H1 (cell line): ENCODE data around the gene CLDN7.

Experiments
- CHD1 ChIP-seq: IDR thresholded peaks from 2 replicates; pipeline ENCODE4 v1.6.1; 2012; ENCODE audit warnings: low read depth, low read length, improper control_type of control experiment
- GABPA ChIP-seq: IDR thresholded peaks from 2 replicates; pipeline ENCODE4 v1.6.1; 2011; ENCODE audit warnings: mild to moderate bottlenecking, low read length, moderate library complexity, borderline replicate concordance; ENCODE audit not compliant: insufficient read depth
- TF ChIP-seq, protein P1 (sequence below), 3 experiments: IDR thresholded peaks; 1 replicate in 2 of 3; 2 replicates in 1 of 3; pipeline versions ENCODE4 v1.5.1 to v1.6.1; 2011; ENCODE audit warnings: low read length in 3 of 3, mild to moderate bottlenecking in 3 of 3, inconsistent platforms in 2 of 3, low read depth in 1 of 3, moderate library complexity in 1 of 3; ENCODE audit not compliant: insufficient read depth in 1 of 3; ENCODE audit errors: control extremely low read depth in 1 of 3

DNA sequence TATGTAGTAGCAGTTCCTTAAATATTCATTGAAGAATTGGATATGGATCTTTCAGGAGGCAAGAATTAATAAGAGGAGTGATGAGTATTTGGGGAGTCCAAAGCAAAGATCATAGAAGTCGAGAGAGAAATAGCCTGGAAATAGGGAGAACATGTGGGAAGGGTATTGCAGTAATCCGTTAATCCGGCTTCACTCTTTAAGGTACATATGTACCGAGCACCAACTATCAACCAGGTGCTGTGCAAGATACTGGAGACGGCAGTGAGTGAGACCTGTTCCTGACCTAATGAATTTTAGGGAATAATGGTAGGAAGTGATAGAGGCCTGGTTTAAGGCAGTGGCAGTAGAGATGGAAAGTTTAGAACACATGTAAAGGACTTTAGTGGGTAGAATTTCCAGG lies 9.2 kb downstream of the CLDN7 start:
- TF ChIP-seq CHD1 (no peak), GABPA (no peak)
- TF ChIP-seq, protein P1, sequence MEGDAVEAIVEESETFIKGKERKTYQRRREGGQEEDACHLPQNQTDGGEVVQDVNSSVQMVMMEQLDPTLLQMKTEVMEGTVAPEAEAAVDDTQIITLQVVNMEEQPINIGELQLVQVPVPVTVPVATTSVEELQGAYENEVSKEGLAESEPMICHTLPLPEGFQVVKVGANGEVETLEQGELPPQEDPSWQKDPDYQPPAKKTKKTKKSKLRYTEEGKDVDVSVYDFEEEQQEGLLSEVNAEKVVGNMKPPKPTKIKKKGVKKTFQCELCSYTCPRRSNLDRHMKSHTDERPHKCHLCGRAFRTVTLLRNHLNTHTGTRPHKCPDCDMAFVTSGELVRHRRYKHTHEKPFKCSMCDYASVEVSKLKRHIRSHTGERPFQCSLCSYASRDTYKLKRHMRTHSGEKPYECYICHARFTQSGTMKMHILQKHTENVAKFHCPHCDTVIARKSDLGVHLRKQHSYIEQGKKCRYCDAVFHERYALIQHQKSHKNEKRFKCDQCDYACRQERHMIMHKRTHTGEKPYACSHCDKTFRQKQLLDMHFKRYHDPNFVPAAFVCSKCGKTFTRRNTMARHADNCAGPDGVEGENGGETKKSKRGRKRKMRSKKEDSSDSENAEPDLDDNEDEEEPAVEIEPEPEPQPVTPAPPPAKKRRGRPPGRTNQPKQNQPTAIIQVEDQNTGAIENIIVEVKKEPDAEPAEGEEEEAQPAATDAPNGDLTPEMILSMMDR (IDR thresholded peaks at IDR 0.05; ENCODE audit: control extremely low read depth in 1 of 3, insufficient read depth in 1 of 3, low read depth in 1 of 3, low read length in 3 of 3), result no peak
